GM12864 (cell line): Measurements from ENCODE around the gene PRR7.

Experiments used
- DNase-seq: peaks from one replicate; pipeline ENCODE4 v3.0.0-alpha.2; 2011; ENCODE audit warnings: low read depth
- H3K4me3 ChIP-seq: 2 replicates; pipeline ENCODE4 v1.5.1; 2011; ENCODE audit warnings: mild to moderate bottlenecking, low read depth, low read length, control low read depth
- TF ChIP-seq, protein P1 (sequence below): IDR thresholded peaks from 2 replicates; pipeline ENCODE4 v1.5.1; 2011; ENCODE audit warnings: low read depth, mild to moderate bottlenecking, moderate library complexity, low read length, control low read depth, inconsistent platforms; ENCODE audit errors: missing control alignments

Gene PRR7

DNA sequence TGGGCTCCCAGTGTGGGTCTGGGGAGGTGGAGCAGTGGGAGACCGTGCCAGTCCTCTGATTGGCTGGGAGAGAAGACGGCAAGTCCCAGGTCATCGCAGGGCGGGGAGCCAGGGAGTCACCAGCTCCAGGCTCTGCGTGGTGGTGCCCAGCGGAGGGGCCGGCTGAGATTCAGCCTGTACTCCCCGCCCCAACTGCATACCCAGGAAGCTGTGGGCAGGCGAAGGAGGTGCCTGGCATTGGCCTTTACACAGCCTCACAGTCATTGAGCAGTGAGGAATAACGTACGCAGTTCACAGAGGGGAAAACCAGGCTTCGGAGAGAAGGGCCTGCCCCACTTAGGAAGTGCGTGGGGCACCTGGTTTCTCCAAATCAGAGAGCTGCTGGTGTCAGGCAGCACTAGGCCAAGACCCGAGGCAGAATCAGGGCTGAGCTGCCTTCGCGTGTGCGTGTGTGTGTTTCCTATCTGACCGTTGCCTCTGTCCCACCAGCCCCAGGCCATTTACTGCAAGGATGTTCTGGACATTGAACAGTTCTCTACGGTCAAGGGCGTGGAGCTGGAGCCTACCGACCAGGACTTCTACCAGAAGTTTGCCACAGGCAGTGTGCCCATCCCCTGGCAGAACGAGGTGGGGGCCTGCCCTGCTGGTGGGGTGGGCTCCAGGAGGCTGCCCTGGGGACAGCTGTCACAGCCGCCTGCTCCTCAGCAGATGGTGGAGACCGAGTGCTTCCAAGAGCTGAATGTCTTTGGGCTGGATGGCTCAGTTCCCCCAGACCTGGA is 6.2 kb upstream of the PRR7 start:
- DNase-seq: no peak
- H3K4me3 ChIP-seq: no peak overlapping the region
- TF ChIP-seq, protein P1, sequence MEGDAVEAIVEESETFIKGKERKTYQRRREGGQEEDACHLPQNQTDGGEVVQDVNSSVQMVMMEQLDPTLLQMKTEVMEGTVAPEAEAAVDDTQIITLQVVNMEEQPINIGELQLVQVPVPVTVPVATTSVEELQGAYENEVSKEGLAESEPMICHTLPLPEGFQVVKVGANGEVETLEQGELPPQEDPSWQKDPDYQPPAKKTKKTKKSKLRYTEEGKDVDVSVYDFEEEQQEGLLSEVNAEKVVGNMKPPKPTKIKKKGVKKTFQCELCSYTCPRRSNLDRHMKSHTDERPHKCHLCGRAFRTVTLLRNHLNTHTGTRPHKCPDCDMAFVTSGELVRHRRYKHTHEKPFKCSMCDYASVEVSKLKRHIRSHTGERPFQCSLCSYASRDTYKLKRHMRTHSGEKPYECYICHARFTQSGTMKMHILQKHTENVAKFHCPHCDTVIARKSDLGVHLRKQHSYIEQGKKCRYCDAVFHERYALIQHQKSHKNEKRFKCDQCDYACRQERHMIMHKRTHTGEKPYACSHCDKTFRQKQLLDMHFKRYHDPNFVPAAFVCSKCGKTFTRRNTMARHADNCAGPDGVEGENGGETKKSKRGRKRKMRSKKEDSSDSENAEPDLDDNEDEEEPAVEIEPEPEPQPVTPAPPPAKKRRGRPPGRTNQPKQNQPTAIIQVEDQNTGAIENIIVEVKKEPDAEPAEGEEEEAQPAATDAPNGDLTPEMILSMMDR: no peak

DNA sequence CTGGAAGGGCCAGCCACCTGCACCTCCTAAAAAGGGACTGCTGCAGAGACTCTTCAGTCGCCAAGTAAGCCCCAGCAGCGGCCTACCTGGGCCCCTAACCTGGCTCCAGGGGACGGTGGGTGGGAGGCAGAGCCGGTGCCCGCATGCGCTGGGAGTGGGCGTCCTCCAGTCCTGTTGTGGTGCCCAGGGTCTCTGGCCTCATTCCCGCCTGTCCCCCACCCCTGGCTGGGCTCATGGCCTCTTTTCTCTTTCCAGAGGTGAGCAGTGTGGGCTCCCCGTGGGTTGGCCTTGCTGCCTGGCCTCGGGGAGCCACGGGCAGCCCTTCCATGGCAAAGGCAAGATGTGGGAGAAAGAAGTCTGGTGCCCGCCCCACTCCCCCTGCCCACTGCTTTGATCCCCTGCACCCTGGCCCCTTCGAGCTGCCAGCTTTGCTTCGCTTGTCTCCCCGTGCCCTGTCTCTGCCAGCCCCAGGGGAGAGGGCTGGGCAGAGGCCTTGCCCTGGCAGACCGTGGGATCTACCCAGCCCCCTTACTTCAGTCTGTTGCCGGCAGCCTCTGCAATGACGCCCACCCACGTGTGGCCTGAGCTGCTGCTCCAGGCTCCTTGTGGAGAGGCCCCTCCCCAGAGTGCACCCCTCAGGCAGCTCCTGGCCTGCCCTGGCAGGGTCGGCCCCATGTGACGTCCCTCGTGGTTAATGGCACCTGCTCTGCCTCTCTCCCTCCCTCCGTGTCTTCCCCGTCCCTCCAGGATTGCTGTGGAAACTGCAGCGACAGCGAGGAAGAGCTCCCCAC is 5.4 kb upstream of the PRR7 start:
- TF ChIP-seq, protein P1: no peak
- no peak for DNase-seq
- no peak overlapping the region for H3K4me3 ChIP-seq

DNA sequence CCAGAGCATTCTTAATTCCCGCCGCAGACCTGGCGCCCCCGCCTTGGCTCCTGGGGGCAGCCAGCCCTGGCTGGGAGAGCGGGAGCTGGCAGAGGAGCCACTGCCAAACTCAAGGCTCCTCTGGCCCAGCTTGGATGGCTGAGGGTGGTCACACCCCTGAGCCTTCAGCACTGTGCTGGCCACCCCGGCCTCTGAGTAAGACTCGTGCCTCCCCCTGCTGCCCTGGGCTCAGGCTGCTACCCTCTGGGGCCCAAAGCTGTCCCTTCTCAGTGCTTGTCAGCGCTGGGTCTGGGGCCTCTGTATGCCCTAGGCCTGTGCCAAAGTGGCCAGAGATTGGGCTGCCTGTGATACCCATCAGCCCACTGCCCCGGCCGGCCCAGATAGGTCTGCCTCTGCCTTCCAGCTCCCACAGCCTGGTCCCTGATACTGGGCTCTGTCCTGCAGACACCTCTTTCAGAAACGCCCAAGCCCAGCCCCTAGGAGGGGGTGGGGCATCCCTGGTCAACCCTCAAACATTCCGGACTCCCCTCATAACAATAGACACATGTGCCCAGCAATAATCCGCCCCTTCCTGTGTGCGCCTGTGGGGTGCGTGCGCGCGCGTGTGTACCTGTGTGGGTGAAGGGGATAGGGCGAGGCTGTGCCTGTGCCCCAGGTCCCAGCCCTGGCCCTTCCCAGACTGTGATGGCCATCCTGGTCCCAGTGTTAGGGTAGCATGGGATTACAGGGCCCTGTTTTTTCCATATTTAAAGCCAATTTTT is 4.4 kb upstream of the PRR7 start:
- TF ChIP-seq, protein P1: no peak
- DNase-seq: no peak
- H3K4me3 ChIP-seq: no peak overlapping the region

DNA sequence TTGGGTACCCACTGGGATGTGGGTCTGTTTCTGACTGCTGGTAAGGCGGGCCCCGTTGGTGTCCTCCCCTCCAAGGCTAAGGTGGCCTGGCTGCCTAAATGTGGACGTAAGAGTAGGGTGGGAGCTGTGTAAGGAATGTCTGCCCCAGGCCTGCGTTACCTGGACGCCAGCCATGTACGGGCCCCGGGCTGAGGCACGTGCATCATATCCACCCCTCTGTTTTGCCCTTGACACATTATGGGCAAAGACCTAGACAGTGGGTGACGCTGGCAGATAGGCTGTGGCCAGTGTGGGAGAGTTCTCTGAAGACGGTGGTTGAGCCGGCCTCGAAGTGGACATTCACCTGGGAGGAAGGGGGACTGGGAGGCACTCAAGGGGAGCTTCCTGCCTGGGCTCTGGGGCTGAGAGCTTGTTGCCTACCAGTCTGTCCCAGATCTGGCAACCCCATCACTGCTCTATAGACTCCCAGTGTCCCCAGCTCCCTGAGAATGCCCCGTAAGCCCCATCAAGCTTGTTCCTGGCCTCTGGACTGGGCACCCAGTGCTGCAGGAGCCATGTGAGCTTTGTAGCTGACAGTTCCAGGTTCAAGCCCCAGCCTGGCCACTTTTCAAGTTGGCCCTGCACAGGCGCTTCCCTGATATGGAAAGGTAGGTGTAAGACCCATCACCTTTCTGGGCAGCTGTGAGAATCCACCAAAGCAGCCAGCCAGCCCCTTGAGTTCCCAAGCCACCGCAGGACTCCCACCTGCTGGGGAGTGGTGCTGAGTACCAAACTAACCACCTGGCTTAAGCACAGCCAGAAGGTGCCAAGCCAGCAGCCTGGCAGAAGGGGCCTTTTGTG is 3.2 kb upstream of the PRR7 start:
- TF ChIP-seq, protein P1: no peak
- H3K4me3 ChIP-seq: no peak overlapping the region
- DNase-seq: no peak

DNA sequence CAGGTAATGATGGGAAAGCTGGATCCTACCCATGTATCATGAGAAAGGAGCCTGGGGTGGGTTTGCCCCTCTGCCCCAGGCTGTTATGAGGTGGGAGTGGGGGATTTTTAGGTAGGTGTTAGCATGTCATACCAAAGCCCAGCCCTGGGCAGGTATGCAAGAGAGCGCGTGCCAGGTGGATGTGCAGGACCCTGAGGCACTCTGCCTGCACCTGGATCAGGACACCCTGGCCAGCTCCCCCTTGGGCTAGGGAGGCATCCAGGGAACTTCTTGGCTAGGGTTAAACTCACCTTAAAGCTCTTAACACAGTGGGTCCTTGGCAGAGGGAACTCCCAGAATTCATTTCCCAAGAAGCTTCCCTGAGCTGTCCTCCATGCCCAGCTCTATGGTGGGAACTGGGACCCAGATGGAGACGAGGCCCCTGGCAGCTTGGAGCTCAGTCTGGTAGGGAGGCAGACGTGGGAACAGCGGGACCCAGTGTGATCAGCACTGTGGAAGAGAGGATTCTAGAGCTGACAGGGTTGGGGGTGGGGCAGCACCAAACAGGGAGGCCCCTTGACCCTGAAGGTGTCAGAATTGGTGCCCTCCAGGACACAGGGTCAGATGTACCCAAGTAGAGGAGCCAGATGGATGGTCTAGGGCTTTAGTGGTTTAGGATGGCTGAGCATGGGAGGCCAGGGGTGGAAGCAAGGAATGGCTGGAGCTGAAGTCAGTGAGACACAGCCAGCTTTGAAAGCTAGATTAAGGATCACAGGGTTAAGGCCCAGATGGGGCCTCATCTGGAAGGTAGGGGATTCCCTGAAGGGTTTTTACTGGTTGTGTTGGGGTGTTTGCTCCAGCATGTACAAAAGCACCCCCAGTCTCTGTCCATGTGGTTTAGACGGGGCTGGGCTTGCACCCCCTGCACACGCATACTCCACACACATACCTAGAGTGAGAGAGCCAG is 2.2 kb upstream of the PRR7 start:
- TF ChIP-seq, protein P1: no peak
- no peak overlapping the region for H3K4me3 ChIP-seq
- DNase-seq: no peak
